PFSK-1 (cell line): ENCODE data around the gene CD33. TPM values are rescaled to one million over a fixed set of nuclear protein-coding genes. Genes with fewer than 3 reads are reported as not detected.

Source experiments
- FOXP2 ChIP-seq: optimal IDR thresholded peaks from 2 replicates; pipeline ENCODE3; 2011; ENCODE audit warnings: borderline replicate concordance, control low read depth, inconsistent platforms; ENCODE audit not compliant: insufficient read depth; ENCODE audit errors: extremely low read length, extremely low read depth
- POLR2AphosphoS5 ChIP-seq: IDR thresholded peaks from 2 replicates; pipeline ENCODE4 v1.6.1; 2012; ENCODE audit warnings: low read depth, mild to moderate bottlenecking, control low read depth, low read length, moderate library complexity
- REST ChIP-seq, 2 experiments: IDR thresholded peaks; 2 replicates each; pipeline versions ENCODE4 v1.6.1 to v1.8.0; 2011 to 2012; ENCODE audit warnings: low read depth in 2 of 2, low read length in 2 of 2, control low read depth in 1 of 2, inconsistent platforms in 1 of 2, mild to moderate bottlenecking in 1 of 2, moderate library complexity in 1 of 2; ENCODE audit not compliant: insufficient read depth in 1 of 2
- SIN3A ChIP-seq: IDR thresholded peaks from 2 replicates; pipeline ENCODE4 v1.6.1; 2012; ENCODE audit warnings: mild to moderate bottlenecking, low read length, moderate library complexity, borderline replicate concordance; ENCODE audit not compliant: insufficient read depth
- TAF1 ChIP-seq: IDR thresholded peaks from 2 replicates; pipeline ENCODE4 v1.6.1; 2012; ENCODE audit warnings: low read length, control low read depth, borderline replicate concordance; ENCODE audit not compliant: insufficient read depth
- polyA plus RNA-seq: library from polyadenylated mRNA; unstranded; fragments of >200 nt; gene quantifications from one replicate; pipeline ENCODE4 v1.2.1, GENCODE V29; 2012; ENCODE audit warnings: low read depth, missing spikeins; ENCODE audit not compliant: insufficient read length

The CD33 gene
- 1.4 TPM for polyA plus RNA-seq

- TF ChIP-seq POLR2AphosphoS5, result 0 out of 2 replicates have a peak, but pooled peaks have one; percentile 29
Measured at GRCh38 chr19:51224898-51225393, at the start of gene CD33. Gene CD33, plus strand, starts transcription at chr19:51225080. Its CDS starts 39 bp downstream, at chr19:51225119.

- TF ChIP-seq REST (IDR thresholded peaks at IDR 0.05; ENCODE audit: insufficient read depth in 1 of 2, low read depth in 2 of 2, low read length in 2 of 2), result no peak
- no peak for TF ChIP-seq FOXP2
- TF ChIP-seq TAF1, result no peak
- TF ChIP-seq POLR2AphosphoS5, result no peak
- TF ChIP-seq SIN3A, result no peak
Measured at GRCh38 chr19:51179256-51179655, 45.6 kb upstream of the CD33 start.

- TF ChIP-seq REST (IDR thresholded peaks at IDR 0.05; ENCODE audit: insufficient read depth in 1 of 2, low read depth in 2 of 2, low read length in 2 of 2), result no peak
- no peak for TF ChIP-seq SIN3A
- no peak for TF ChIP-seq POLR2AphosphoS5
- no peak for TF ChIP-seq FOXP2
- no peak for TF ChIP-seq TAF1
Measured at GRCh38 chr19:51181377-51181912, 43.4 kb upstream of the CD33 start.

- no peak for TF ChIP-seq REST (IDR thresholded peaks at IDR 0.05; ENCODE audit: insufficient read depth in 1 of 2, low read depth in 2 of 2, low read length in 2 of 2)
- TF ChIP-seq SIN3A, result no peak
- TF ChIP-seq FOXP2, result no peak
- TF ChIP-seq POLR2AphosphoS5, result no peak
- TF ChIP-seq TAF1, result no peak
Measured at GRCh38 chr19:51181913-51182419, 42.9 kb upstream of the CD33 start.

- no peak for TF ChIP-seq FOXP2
- TF ChIP-seq REST (IDR thresholded peaks at IDR 0.05; ENCODE audit: insufficient read depth in 1 of 2, low read depth in 2 of 2, low read length in 2 of 2), result no peak
- no peak for TF ChIP-seq TAF1
- no peak for TF ChIP-seq POLR2AphosphoS5
- no peak for TF ChIP-seq SIN3A
Measured at GRCh38 chr19:51183629-51184028, 41.3 kb upstream of the CD33 start.
